Measurements from ENCODE around the gene ENGASE. TPM values are rescaled to one million over a fixed set of nuclear protein-coding genes. Genes with fewer than 3 reads are reported as not detected.
A peak's percentile ranks its signal among the peaks of the same experiment; 100 is the strongest.
"Not testable (repeated sequence)": the region's sequence is repeated elsewhere in the genome, so short reads cannot be mapped to it uniquely, and the experiment has no call there.

Gene ENGASE
- total RNA-seq: 10 to 100 TPM; 85.4 to 89.5 TPM
- long read RNA-seq, transcript ENGASE-205 (14 exons, 2,579 nt): major isoform, 5 of 151 reads
- long read RNA-seq, partial matches to known transcripts: 131 of 151 reads
- long read RNA-seq, other reads (novel, unspliced or antisense): 14 of 151 reads

GRCh38 chr17:79074649-79075445 is at the start of gene ENGASE:
Gene ENGASE (plus strand): TSS chr17:79074824. CDS start chr17:79074945, 121 bp downstream.
- intact Hi-C loops (cut with DNase I, micrococcal nuclease): no loop called here
- peak; percentile 78 for ATAC-seq
- peak; percentile 91 to 95 for DNase-seq

- DNase-seq (peak; percentile 61 to 78), ATAC-seq (peak; percentile 53)
- intact Hi-C loops (cut with DNase I, micrococcal nuclease): no loop called here
Measured at GRCh38 chr17:79024901-79025737, 49.5 kb upstream of the ENGASE start.

GRCh38 chr17:79026376-79027273 is 48.0 kb upstream of the ENGASE start:
- peak; percentile 61 to 79 for DNase-seq
- peak; percentile 67 for ATAC-seq
- intact Hi-C loops (cut with DNase I, micrococcal nuclease): no loop called here

- ATAC-seq: peak; percentile 23
- DNase-seq: peak; percentile 40 to 44
- intact Hi-C loops (cut with DNase I, micrococcal nuclease): no loop called here
Measured at GRCh38 chr17:79027274-79027924, 47.2 kb upstream of the ENGASE start.

GRCh38 chr17:79027925-79028491 is 46.6 kb upstream of the ENGASE start:
- ATAC-seq (peak; percentile 18), DNase-seq (peak in 1 of 2 donors; percentile 37)
- intact Hi-C loops (cut with DNase I, micrococcal nuclease): no loop called here

- no peak for ATAC-seq
- peak in 1 of 2 donors; percentile 26 for DNase-seq
- intact Hi-C loops (cut with DNase I, micrococcal nuclease): no loop called here
Measured at GRCh38 chr17:79028496-79029326, 45.9 kb upstream of the ENGASE start.

GRCh38 chr17:79029327-79030009 is 45.2 kb upstream of the ENGASE start:
- ATAC-seq (no peak), DNase-seq (peak in 1 of 2 donors; percentile 18)
- intact Hi-C loops (cut with DNase I, micrococcal nuclease): no loop called here

GRCh38 chr17:79030636-79031035 is 44.0 kb upstream of the ENGASE start:
- peak in 1 of 2 donors; percentile 7 for DNase-seq
- ATAC-seq; intact Hi-C loops (cut with DNase I, micrococcal nuclease): not testable (repeated sequence)

GRCh38 chr17:79031996-79032875 is 42.4 kb upstream of the ENGASE start:
- ATAC-seq: no peak
- peak in 1 of 2 donors; percentile 21 for DNase-seq
- intact Hi-C loops (cut with DNase I, micrococcal nuclease): no loop called here

GRCh38 chr17:79033046-79033616 is 41.5 kb upstream of the ENGASE start:
- intact Hi-C loops (cut with DNase I, micrococcal nuclease): no loop called here
- peak in 1 of 2 donors; percentile 23 for DNase-seq
- ATAC-seq: no peak

- ATAC-seq (peak; percentile 67), DNase-seq (peak; percentile 47 to 50)
- intact Hi-C loops (cut with DNase I, micrococcal nuclease): no loop called here
Measured at GRCh38 chr17:79033741-79034501, 40.7 kb upstream of the ENGASE start.

- DNase-seq (no peak), ATAC-seq (no peak)
- intact Hi-C loops (cut with DNase I, micrococcal nuclease): no loop called here
Measured at GRCh38 chr17:79034931-79035485, 39.6 kb upstream of the ENGASE start.

- intact Hi-C loops (cut with DNase I, micrococcal nuclease): no loop called here
- ATAC-seq: no peak
Measured at GRCh38 chr17:79035686-79036085, 38.9 kb upstream of the ENGASE start.

GRCh38 chr17:79036181-79036580 is 38.4 kb upstream of the ENGASE start:
- intact Hi-C loops (cut with DNase I, micrococcal nuclease): no loop called here
- ATAC-seq (no peak), DNase-seq (no peak)

More at GRCh38 chr17:79035686-79036085, 38.9 kb upstream of the ENGASE start:
- DNase-seq: no peak
